Measurements from ENCODE around the gene ANKIB1.

The ANKIB1 gene

GRCh38 chr7:92447345-92448204 is 201.8 kb downstream of the ANKIB1 start, which contains the start of gene GATAD1:
TSS of gene GATAD1 (plus strand) at chr7:92447482. CDS start at chr7:92447730, 248 bp downstream.
- Mint-ChIP-seq H3K27me3 (no peaks in the 10 kb centered on the region), H3K4me1 (peaks cover 3% of the 10 kb centered on the region), H3K9me3 (no peaks in the 10 kb centered on the region), H3K4me3 (peak within 1 kb of the TSS; percentile 94), H3K27ac (peak within 1 kb of the TSS; percentile 97), H3K36me3 (peaks cover 6% of the 10 kb centered on the region)
- DNase-seq (ENCODE audit: low spot score in 2 of 2) (peak; percentile 78 to 81), ATAC-seq (ENCODE audit: low read depth) (peak; percentile 74)

- DNase-seq (ENCODE audit: low spot score in 2 of 2) = peak; percentile 52 to 60
- ATAC-seq (ENCODE audit: low read depth) = peak; percentile 41
- H3K27me3 Mint-ChIP-seq = no peaks in the 10 kb centered on the region
- H3K4me1 Mint-ChIP-seq = peaks cover 5% of the 10 kb centered on the region
- H3K4me3 Mint-ChIP-seq = peak overlapping the region; percentile 94
- no peaks in the 10 kb centered on the region for H3K9me3 Mint-ChIP-seq
- peaks cover 8% of the 10 kb centered on the region for H3K36me3 Mint-ChIP-seq
- peak overlapping the region; percentile 97 for H3K27ac Mint-ChIP-seq
Measured at GRCh38 chr7:92448205-92448747, 202.5 kb downstream of the ANKIB1 start.
